Fibroblast of the aortic adventitia (primary cell): ENCODE measurements around the gene PARD6G. TPM values are rescaled to one million over a fixed set of nuclear protein-coding genes. Genes with fewer than 3 reads are reported as not detected.
"Not testable (repeated sequence)": the region's sequence is repeated elsewhere in the genome, so short reads cannot be mapped to it uniquely, and the experiment has no call there.

Source experiments
- DNase-seq: peaks from one replicate; pipeline ENCODE4 v3.0.0-alpha.2; 2010; ENCODE audit warnings: low read depth
- H3K4me3 ChIP-seq: 2 replicates; pipeline ENCODE4 v1.5.1; 2011; ENCODE audit warnings: low read depth, mild to moderate bottlenecking, control low read depth, low read length, moderate library complexity
- total RNA-seq: library from RNA; depleted of rRNA; stranded (reverse); fragments of >200 nt; gene quantifications from 2 replicates; pipeline ENCODE4 v1.2.3, GENCODE V29; 2012; ENCODE audit warnings: low replicate concordance
- TF ChIP-seq, protein P1 (sequence below): IDR thresholded peaks from 2 replicates; pipeline ENCODE4 v1.5.1; 2011; ENCODE audit warnings: mild to moderate bottlenecking, low read length, control low read depth, inconsistent platforms; ENCODE audit not compliant: insufficient read depth

Gene PARD6G
- total RNA-seq, 1 donor = 0.54 TPM

DNA sequence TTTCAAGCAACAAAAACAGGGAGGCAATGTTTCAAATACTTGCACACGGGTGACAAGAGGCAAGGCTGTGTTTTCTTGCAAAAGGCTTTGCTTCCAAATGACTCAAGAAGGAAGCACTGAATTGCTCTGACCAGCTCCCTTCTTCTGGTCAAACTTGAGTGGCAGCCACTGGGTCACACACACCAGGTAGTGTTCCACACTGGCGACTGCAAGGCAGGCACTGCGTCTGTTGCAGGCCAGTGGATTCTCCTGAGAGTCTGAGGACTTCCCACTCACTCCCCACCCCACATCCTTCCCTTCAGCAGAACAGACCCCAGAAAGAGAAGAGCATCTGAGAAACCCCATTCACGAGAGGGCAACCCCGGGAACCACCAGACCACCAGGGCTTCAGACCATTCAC, 19.8 kb downstream of the PARD6G start:
- no peak overlapping the region for H3K4me3 ChIP-seq
- TF ChIP-seq, protein P1, sequence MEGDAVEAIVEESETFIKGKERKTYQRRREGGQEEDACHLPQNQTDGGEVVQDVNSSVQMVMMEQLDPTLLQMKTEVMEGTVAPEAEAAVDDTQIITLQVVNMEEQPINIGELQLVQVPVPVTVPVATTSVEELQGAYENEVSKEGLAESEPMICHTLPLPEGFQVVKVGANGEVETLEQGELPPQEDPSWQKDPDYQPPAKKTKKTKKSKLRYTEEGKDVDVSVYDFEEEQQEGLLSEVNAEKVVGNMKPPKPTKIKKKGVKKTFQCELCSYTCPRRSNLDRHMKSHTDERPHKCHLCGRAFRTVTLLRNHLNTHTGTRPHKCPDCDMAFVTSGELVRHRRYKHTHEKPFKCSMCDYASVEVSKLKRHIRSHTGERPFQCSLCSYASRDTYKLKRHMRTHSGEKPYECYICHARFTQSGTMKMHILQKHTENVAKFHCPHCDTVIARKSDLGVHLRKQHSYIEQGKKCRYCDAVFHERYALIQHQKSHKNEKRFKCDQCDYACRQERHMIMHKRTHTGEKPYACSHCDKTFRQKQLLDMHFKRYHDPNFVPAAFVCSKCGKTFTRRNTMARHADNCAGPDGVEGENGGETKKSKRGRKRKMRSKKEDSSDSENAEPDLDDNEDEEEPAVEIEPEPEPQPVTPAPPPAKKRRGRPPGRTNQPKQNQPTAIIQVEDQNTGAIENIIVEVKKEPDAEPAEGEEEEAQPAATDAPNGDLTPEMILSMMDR = no peak

DNA sequence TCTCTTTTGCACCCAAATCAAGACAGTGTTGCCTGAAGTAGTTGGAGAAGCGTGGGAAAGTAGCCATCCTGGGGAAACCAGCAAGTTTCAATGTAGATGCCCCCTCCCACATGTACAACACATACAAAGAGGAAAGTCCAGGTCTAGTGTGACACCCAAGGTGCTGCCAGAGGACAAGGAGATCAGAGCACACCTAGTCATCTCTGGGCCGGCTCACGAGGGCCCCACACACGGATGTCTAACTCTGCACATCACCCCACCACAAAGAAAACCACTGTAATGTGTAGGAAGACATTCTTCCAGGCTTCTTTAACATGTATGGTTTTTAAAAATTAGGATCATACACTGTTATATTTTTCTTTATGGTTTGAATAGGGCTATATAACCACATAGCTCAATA, 21.6 kb downstream of the PARD6G start:
- no peak for DNase-seq
- TF ChIP-seq, protein P1 = no peak
- H3K4me3 ChIP-seq = no peak overlapping the region

More for the DNA sequence above, 19.8 kb downstream of the PARD6G start:
- DNase-seq = no peak

DNA sequence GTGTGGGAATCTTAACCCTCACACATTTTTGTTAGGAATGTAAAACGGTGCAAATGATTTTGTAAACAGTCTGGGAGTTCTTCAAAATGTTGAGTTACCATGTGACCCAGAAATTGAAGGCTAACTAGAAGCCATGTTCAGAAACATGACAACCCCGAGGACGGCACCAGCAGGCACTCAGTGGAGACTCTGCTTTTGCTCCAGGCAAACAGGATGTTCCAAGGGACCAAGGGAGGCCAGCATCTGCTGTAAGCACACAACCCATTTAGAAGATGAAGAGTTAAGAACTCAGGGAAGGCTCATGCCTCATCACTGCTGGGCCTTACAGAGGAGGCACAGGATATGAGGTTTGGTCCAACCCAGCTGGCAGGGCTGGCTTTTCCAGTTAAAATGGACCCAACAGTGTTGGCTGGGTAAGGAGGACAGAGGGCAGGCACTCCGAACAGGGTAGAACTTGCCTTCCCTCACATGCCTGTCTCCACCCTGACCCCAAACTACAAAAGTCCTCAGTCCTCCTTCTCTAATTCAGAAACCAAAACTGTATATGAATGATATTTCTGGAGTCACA, 23.6 kb downstream of the PARD6G start:
- no peak overlapping the region for H3K4me3 ChIP-seq
- TF ChIP-seq, protein P1 = no peak
- no peak for DNase-seq

DNA sequence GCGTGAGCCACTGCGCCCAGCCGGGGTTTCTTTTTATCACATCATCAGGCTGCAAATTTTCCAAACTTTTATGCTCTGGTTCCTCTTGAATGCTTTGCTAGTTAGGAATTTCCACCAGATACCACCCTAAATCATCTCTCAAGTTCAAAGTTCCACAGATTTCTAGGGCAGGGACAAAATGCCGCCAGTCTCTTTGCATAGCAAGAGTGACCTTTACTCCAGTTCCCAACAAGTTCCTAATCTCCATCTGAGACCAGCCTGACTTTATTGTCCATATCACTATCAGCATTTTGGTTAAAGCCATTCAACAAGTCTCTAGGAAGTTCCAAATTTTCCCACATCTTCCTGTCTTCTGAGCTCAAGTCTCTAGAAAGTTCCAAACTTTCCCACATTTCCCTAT, 27.8 kb downstream of the PARD6G start:
- not testable (repeated sequence) for H3K4me3 ChIP-seq

DNA sequence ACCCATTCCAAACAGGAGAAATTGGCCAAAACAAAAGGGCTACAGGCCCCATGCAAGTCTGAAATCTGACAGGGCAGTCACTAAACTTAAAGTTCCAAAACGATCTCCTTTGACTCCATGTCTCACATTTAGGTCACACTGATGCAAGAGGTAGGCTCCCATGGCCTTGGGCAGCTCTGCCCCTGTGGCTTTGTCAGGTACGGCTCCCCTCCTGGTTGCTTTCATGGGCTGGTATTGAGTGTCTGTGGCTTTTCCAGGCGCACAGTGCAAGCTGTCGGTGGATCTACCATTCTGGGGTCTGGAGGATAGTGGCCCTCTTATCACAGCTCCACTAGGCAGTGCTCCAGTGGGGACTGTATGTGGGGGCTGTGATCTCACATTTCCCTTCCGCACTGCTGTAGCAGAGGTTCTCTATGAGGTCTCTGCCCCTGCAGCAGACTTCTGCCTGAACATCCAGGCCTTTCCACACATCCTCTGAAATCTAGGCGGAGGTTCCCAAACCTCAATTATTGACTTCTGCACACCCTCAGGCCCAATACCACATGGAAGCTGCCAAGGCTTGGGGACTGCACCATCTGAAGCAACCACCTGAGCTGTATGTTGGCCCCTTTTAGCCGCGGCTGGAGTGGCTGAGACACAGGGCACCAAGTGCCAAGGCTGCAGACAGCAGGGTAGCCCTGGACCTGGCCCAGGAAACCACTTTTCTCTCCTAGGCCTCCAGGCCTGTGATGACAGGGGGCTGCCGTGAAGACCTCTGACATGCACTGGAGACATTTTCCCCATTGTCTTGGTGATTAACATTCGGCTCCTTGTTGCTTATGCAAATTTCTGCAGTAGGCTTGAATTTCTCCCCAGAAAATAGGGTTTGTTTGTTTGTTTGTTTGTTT, 28.7 kb downstream of the PARD6G start:
- H3K4me3 ChIP-seq = no peak overlapping the region
- DNase-seq = no peak
- TF ChIP-seq, protein P1 = no peak

More for the DNA sequence above, 27.8 kb downstream of the PARD6G start:
- DNase-seq = not testable (repeated sequence)

DNA sequence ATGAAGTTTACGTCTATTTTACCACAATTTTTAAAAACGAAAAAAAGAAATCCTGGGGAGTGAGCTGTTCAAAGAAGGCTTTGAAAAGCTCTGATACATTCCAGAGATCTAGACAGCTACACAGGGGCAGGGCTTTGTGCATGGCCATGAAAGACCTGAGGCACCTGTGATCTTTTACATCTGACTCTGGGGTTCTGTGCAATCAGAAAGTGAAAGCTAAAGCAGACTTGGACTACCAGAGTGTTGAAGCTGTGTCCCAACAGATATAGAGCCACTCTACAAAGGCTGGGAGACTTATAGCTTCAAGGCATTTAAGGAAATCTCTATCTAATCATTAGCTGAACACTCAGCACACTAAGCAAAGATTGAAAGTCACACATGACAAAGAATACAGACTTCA, 34.1 kb downstream of the PARD6G start:
- DNase-seq = no peak
- no peak overlapping the region for H3K4me3 ChIP-seq
- TF ChIP-seq, protein P1 = no peak

DNA sequence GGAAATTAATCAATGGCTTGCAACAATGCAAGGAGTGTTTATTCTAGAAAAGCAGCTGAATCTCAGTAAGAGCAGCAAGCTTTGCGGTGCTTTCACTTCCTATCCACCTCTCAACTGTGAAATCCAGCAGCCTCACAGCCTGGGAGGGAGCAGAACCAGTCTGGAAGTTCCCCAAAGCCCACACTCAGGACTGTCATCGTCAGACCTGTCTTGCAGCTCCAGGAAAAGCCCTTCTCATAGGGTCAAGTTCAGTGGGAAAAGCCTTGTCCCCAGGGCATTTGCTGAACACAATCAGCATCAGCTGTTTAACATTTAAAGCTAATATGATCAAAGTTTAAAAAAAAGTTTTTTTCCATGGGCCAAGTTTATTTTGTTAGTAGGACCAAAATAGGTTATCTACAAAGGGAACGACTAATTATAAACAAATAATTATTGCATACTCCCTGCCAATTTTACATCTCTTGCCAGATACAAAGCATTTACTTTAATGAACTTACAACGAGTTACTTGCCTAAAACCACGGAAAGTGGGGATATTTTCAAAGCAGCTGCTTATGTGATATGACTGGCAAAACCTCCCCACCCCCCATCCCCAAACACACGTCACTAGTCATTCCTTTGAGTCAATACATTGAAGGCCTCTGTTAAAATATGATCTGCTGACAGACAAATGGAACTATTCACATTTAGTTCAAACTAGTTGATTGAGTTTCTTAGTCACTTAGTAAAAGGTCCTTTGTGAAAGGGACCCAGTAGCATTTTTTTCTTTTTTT, 36.8 kb downstream of the PARD6G start:
- TF ChIP-seq, protein P1 = no peak
- no peak overlapping the region for H3K4me3 ChIP-seq
- DNase-seq = no peak
